Gastrocnemius medialis (tissue), 4 donors: ENCODE results near the gene FAM162A.

Experiments
- CTCF ChIP-seq, 5 experiments: fragments of 450-650 bp in 3 of 5; fragments of 200-600 bp in 2 of 5; sonication (generic) in 2 of 5; IDR thresholded peaks in 4 of 5; conservative IDR thresholded peaks in 1 of 5; 1 replicate in 4 of 5; 2 replicates in 1 of 5; pipeline ENCODE4 v1.5.1; 2016 to 2019; ENCODE audit warnings: antibody characterized with exemption in 5 of 5, mild to moderate bottlenecking in 3 of 5, moderate library complexity in 3 of 5
- POLR2A ChIP-seq, 2 donors: fragments of 450-650 bp; IDR thresholded peaks; one replicate each; pipeline ENCODE4 v1.6.1; 2017; ENCODE audit warnings: antibody characterized with exemption in 2 of 2, mild to moderate bottlenecking in 2 of 2, moderate library complexity in 2 of 2

GRCh38 chr3:122397201-122397600, 13.2 kb downstream of the FAM162A start:
- TF ChIP-seq CTCF (IDR thresholded peaks at IDR 0.05 in 4 of 5, conservative IDR thresholded peaks at IDR 0.05 in 1 of 5) (no peak), POLR2A (IDR thresholded peaks at IDR 0.05) (no peak)
